H1 (cell line): ENCODE data around the gene GPC6.

ENCODE experiments used
- CHD2 ChIP-seq: IDR thresholded peaks from 2 replicates; pipeline ENCODE4 v1.6.1; 2012; ENCODE audit warnings: low read length, improper control_type of control experiment
- CTCF ChIP-seq, 3 experiments: IDR thresholded peaks; 1 replicate in 2 of 3; 2 replicates in 1 of 3; pipeline versions ENCODE4 v1.5.1 to v1.6.1; 2011; ENCODE audit warnings: low read length in 3 of 3, mild to moderate bottlenecking in 3 of 3, inconsistent platforms in 2 of 3, low read depth in 1 of 3, moderate library complexity in 1 of 3; ENCODE audit not compliant: insufficient read depth in 1 of 3; ENCODE audit errors: control extremely low read depth in 1 of 3
- EZH2 ChIP-seq: fragments of 200-600 bp; sonication (generic); IDR thresholded peaks from 2 replicates; pipeline ENCODE4 v1.7.1; 2012; ENCODE audit warnings: low read depth, mild to moderate bottlenecking, moderate library complexity, low read length, inconsistent platforms; ENCODE audit not compliant: severe bottlenecking
- MAFK ChIP-seq: IDR thresholded peaks from 2 replicates; pipeline ENCODE4 v1.6.1; 2012; ENCODE audit warnings: low read depth, mild to moderate bottlenecking, improper control_type of control experiment, low read length
- MAX ChIP-seq: IDR thresholded peaks from 2 replicates; pipeline ENCODE4 v1.6.1; 2012; ENCODE audit warnings: inconsistent platforms
- PHF8 ChIP-seq: fragments of 200-600 bp; sonication (generic); conservative IDR thresholded peaks from 2 replicates; pipeline ENCODE4 v1.7.1; 2012; ENCODE audit warnings: low read depth, mild to moderate bottlenecking, inconsistent platforms, low read length, moderate library complexity
- POLR2A ChIP-seq, 2 experiments: IDR thresholded peaks; 1 replicate in 1 of 2; 2 replicates in 1 of 2; pipeline ENCODE4 v1.6.1; 2011; ENCODE audit warnings: low read depth in 2 of 2, low read length in 2 of 2, mild to moderate bottlenecking in 2 of 2; ENCODE audit errors: control extremely low read depth in 1 of 2
- POLR2AphosphoS5 ChIP-seq: IDR thresholded peaks from 2 replicates; pipeline ENCODE4 v1.6.1; 2011; ENCODE audit warnings: low read depth, low read length
- SIN3A ChIP-seq, 2 experiments: IDR thresholded peaks in 1 of 2; conservative IDR thresholded peaks in 1 of 2; 2 replicates each; pipeline ENCODE4 v1.6.1; 2011 to 2012; ENCODE audit warnings: low read length in 2 of 2, improper control_type of control experiment in 1 of 2, low read depth in 1 of 2, mild to moderate bottlenecking in 1 of 2
- SUZ12 ChIP-seq: fragments of 200-600 bp; sonication (generic); IDR thresholded peaks from 2 replicates; pipeline ENCODE4 v1.6.1; 2012; ENCODE audit warnings: mild to moderate bottlenecking, inconsistent platforms, low read length, moderate library complexity, mixed read lengths
- TAF7 ChIP-seq: optimal IDR thresholded peaks from 2 replicates; pipeline ENCODE3; 2011; ENCODE audit warnings: low read depth, mild to moderate bottlenecking, inconsistent platforms, low read length, moderate library complexity, borderline replicate concordance
- ZNF274 ChIP-seq: IDR thresholded peaks from 2 replicates; pipeline ENCODE4 v1.7.0; 2012; ENCODE audit warnings: low read length, borderline replicate concordance; ENCODE audit errors: extremely low read depth

- TF ChIP-seq PHF8 = no peak
- no peak for TF ChIP-seq CTCF (IDR thresholded peaks at IDR 0.05; ENCODE audit: control extremely low read depth in 1 of 3, insufficient read depth in 1 of 3, low read depth in 1 of 3, low read length in 3 of 3)
- no peak for TF ChIP-seq SIN3A (conservative IDR thresholded peaks at IDR 0.05 in 1 of 2, IDR thresholded peaks at IDR 0.05 in 1 of 2; ENCODE audit: low read depth in 1 of 2, low read length in 2 of 2)
- no peak for TF ChIP-seq SUZ12
- TF ChIP-seq ZNF274 = no peak
- no peak for TF ChIP-seq EZH2
- no peak for TF ChIP-seq CHD2
- no peak for TF ChIP-seq POLR2A (IDR thresholded peaks at IDR 0.05; ENCODE audit: control extremely low read depth in 1 of 2, low read depth in 2 of 2, low read length in 2 of 2)
- TF ChIP-seq MAX = no peak
- TF ChIP-seq MAFK = no peak
- no peak for TF ChIP-seq POLR2AphosphoS5
- TF ChIP-seq TAF7 = no peak
These were observed 17.7 kb downstream of the GPC6 start for GRCh38 chr13:93244141-93244917.
